SKM-1 (cell line): ENCODE results near the gene ADARB1.

Experiments
- DNase-seq: peaks from one replicate; lab custom pipeline; 2025; ENCODE audit not compliant: unreplicated experiment; lab: John Stamatoyannopoulos, UW

Gene ADARB1

GRCh38 chr21:45248301-45248892 is 174.0 kb downstream of the ADARB1 start:
- no peak for DNase-seq

GRCh38 chr21:45248893-45249381 is 174.6 kb downstream of the ADARB1 start:
- DNase-seq = no peak

- no peak for DNase-seq
These were observed 175.2 kb downstream of the ADARB1 start for GRCh38 chr21:45249626-45250025.

- DNase-seq = no peak
These were observed 175.9 kb downstream of the ADARB1 start for GRCh38 chr21:45250272-45250671.

- DNase-seq = no peak
These were observed 176.7 kb downstream of the ADARB1 start for GRCh38 chr21:45250914-45251634.

- DNase-seq = no peak
These were observed 177.5 kb downstream of the ADARB1 start for GRCh38 chr21:45251635-45252447.

- DNase-seq = no peak
These were observed 178.1 kb downstream of the ADARB1 start for GRCh38 chr21:45252448-45252925.

GRCh38 chr21:45253180-45253579 is 178.8 kb downstream of the ADARB1 start:
- no peak for DNase-seq

- DNase-seq = no peak
These were observed 179.5 kb downstream of the ADARB1 start for GRCh38 chr21:45253633-45254459.

GRCh38 chr21:45254460-45254930 is 180.1 kb downstream of the ADARB1 start:
- DNase-seq = no peak

- DNase-seq = no peak
These were observed 181.1 kb downstream of the ADARB1 start for GRCh38 chr21:45255381-45256020.

GRCh38 chr21:45256021-45256911 is 181.9 kb downstream of the ADARB1 start:
- DNase-seq = no peak

GRCh38 chr21:45256912-45257672 is 182.7 kb downstream of the ADARB1 start:
- DNase-seq = no peak

- no peak for DNase-seq
These were observed 183.4 kb downstream of the ADARB1 start for GRCh38 chr21:45257673-45258341.

- no peak for DNase-seq
These were observed 184.1 kb downstream of the ADARB1 start for GRCh38 chr21:45258466-45258865.

GRCh38 chr21:45259206-45259840 is 184.9 kb downstream of the ADARB1 start:
- DNase-seq = no peak

GRCh38 chr21:45260191-45260825 is 185.9 kb downstream of the ADARB1 start:
- DNase-seq = no peak
